Measurements from ENCODE around the gene CCDC85C.

Gene CCDC85C

DNA sequence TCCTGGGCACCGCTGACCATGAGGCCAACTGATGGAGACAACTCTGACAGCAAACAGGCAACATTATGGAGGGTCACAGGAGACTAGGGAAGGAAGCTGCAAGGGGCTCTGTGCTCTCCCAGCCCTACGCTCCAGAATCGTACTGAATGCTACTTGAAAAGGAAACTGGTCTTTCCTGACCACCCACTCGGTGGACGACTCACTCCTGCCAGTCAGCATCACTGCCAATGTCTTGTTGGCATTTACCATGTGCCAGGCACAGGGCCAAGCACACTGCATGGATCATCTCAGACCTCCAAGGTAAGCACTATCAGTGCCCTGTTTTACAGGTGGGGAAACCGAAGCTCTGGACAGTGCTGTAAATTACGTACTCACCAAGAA, 38.0 kb downstream of the CCDC85C start:
- TF ChIP-seq TCF12 (IDR thresholded peaks at IDR 0.05; ENCODE audit: low read depth), result no peak
- TF ChIP-seq NFIC (IDR thresholded peaks at IDR 0.05), result 0 out of 2 replicates have a peak, but pooled peaks have one; percentile 7
- TF ChIP-seq, protein P1, sequence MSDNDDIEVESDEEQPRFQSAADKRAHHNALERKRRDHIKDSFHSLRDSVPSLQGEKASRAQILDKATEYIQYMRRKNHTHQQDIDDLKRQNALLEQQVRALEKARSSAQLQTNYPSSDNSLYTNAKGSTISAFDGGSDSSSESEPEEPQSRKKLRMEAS (IDR thresholded peaks at IDR 0.05), result peak; percentile 30; the same call in 1 of the 2 replicates

DNA sequence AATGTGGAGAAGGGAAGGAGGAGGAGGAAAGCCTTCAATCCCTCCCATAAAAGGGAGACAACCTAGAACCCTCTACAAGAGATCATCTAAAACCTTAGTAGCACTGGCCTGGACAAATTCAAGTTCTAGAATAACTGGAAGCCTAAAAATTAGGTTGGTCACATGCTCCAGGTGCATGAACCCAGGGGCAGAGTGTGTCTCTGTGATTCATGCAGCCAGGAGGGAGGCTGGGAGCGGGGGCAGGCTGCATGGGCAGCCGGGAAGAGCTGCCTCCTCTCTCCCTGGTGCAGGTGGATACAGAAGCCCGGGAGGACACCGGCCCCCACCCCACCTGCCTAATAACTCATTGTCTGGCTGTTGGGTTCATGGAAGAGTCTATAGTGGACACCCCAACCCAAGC, 38.6 kb downstream of the CCDC85C start:
- TF ChIP-seq, protein P2, sequence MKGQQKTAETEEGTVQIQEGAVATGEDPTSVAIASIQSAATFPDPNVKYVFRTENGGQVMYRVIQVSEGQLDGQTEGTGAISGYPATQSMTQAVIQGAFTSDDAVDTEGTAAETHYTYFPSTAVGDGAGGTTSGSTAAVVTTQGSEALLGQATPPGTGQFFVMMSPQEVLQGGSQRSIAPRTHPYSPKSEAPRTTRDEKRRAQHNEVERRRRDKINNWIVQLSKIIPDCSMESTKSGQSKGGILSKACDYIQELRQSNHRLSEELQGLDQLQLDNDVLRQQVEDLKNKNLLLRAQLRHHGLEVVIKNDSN (IDR thresholded peaks at IDR 0.05), result peak; percentile 51; the same call in 1 of the 2 replicates
- TF ChIP-seq, protein P3, sequence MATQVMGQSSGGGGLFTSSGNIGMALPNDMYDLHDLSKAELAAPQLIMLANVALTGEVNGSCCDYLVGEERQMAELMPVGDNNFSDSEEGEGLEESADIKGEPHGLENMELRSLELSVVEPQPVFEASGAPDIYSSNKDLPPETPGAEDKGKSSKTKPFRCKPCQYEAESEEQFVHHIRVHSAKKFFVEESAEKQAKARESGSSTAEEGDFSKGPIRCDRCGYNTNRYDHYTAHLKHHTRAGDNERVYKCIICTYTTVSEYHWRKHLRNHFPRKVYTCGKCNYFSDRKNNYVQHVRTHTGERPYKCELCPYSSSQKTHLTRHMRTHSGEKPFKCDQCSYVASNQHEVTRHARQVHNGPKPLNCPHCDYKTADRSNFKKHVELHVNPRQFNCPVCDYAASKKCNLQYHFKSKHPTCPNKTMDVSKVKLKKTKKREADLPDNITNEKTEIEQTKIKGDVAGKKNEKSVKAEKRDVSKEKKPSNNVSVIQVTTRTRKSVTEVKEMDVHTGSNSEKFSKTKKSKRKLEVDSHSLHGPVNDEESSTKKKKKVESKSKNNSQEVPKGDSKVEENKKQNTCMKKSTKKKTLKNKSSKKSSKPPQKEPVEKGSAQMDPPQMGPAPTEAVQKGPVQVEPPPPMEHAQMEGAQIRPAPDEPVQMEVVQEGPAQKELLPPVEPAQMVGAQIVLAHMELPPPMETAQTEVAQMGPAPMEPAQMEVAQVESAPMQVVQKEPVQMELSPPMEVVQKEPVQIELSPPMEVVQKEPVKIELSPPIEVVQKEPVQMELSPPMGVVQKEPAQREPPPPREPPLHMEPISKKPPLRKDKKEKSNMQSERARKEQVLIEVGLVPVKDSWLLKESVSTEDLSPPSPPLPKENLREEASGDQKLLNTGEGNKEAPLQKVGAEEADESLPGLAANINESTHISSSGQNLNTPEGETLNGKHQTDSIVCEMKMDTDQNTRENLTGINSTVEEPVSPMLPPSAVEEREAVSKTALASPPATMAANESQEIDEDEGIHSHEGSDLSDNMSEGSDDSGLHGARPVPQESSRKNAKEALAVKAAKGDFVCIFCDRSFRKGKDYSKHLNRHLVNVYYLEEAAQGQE (IDR thresholded peaks at IDR 0.05; ENCODE audit: low read depth), result no peak

DNA sequence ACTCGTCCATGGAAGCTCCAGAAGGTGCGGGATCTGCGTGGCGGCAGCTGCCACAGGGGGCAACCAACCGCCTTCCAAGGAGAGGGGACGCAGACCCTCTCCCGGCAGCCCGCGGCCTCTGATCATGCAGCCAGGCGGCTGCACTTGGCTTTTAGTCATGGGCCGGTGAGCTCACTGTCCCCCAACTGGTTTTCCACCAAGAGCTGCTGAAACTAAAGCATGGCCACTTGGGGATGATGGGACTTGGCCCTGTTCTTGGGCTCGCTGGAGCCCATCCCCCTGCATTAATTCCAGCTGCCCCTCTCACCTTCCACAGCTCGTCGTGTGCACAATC, 39.1 kb downstream of the CCDC85C start:
- no peak for TF ChIP-seq TAF1 (IDR thresholded peaks at IDR 0.05; ENCODE audit: low read depth)
- TF ChIP-seq TEAD4 (IDR thresholded peaks at IDR 0.05), result peak; percentile 7; the same call in 1 of the 2 replicates
- TF ChIP-seq, protein P1 (IDR thresholded peaks at IDR 0.05), result no peak
- TF ChIP-seq, protein P3 (IDR thresholded peaks at IDR 0.05; ENCODE audit: low read depth), result no peak
- no peak for TF ChIP-seq CEBPB (IDR thresholded peaks at IDR 0.05)
- no peak for TF ChIP-seq YY1 (IDR thresholded peaks at IDR 0.05; ENCODE audit: low read depth)
- TF ChIP-seq, protein P2 (IDR thresholded peaks at IDR 0.05), result no peak
- no peak for TF ChIP-seq EP300 (IDR thresholded peaks at IDR 0.05; ENCODE audit: borderline replicate concordance)
- no peak for TF ChIP-seq TCF12 (IDR thresholded peaks at IDR 0.05; ENCODE audit: low read depth)
- peak; percentile 87 for TF ChIP-seq ZBTB7A (IDR thresholded peaks at IDR 0.05; ENCODE audit: low read depth)
- TF ChIP-seq NFIC (IDR thresholded peaks at IDR 0.05), result peak; percentile 6; the same call in 1 of the 2 replicates
- no peak for TF ChIP-seq CREB1 (IDR thresholded peaks at IDR 0.05; ENCODE audit: low read depth)

DNA sequence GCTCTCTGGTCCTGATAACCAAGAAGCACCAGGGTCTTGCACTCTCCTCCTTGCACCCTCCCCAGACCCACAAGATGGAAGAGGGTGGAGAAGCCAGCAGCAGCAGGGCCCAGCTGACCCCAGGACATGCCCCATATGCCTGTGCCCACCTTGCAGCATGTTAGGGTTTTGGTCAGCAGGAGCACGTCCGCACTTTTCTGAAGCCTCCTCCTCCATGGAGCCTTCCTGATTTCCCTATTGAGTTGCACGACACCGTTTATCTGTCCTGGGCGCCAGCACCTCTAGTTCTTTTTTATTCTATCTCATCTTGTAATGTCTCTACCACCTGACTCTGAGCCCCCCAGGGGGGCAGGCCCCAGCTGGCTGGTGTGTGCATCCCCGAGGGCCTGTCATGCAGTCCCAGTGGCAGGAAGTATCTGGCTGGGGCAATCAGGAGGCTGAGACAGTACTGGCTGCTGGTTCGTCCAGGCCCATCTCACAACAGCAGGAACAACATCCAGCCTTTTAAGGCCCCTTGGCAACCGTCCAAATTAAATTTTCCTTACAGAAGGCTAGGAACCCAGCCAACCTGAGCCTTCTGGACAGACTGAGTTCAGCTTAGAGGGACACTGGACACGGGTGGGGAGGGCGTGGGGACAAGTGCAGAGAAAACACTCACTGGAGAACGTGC, 39.6 kb downstream of the CCDC85C start:
- no peak for TF ChIP-seq FOXM1 (IDR thresholded peaks at IDR 0.05; ENCODE audit: borderline replicate concordance, low read depth)
- TF ChIP-seq, protein P1 (IDR thresholded peaks at IDR 0.05), result no peak
- TF ChIP-seq TEAD4 (IDR thresholded peaks at IDR 0.05), result no peak
- peak; percentile 81; the same call in 1 of the 2 replicates for TF ChIP-seq NFIC (IDR thresholded peaks at IDR 0.05)

DNA sequence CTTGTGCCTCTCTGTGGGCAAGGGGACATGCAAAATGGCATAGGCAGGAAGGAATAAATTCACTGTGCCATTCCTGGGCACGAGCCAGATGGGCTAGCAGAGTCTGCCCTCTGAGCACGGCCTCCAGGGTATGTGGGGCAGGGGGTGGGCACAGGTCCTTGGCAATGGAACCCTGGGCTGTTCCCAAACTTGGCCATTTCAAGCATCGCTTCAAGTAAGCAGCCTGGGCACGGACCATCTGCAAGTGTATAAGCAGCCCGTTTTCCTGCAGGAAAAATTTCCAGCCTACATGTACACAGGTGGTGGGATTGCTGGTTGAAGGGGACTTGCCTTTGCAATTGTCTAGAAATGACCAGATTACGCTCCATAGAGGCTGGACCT, 40.3 kb downstream of the CCDC85C start:
- TF ChIP-seq TCF12 (IDR thresholded peaks at IDR 0.05; ENCODE audit: low read depth), result no peak
- TF ChIP-seq, protein P2 (IDR thresholded peaks at IDR 0.05), result no peak
- TF ChIP-seq YY1 (IDR thresholded peaks at IDR 0.05; ENCODE audit: low read depth), result no peak
- no peak for TF ChIP-seq NFIC (IDR thresholded peaks at IDR 0.05)
- TF ChIP-seq EGR1 (IDR thresholded peaks at IDR 0.05), result no peak
- TF ChIP-seq RAD21 (IDR thresholded peaks at IDR 0.05; ENCODE audit: low read depth), result no peak
- TF ChIP-seq CEBPB (IDR thresholded peaks at IDR 0.05), result no peak
- no peak for TF ChIP-seq FOXM1 (IDR thresholded peaks at IDR 0.05; ENCODE audit: borderline replicate concordance, low read depth)
- no peak for TF ChIP-seq EP300 (IDR thresholded peaks at IDR 0.05; ENCODE audit: borderline replicate concordance)
- TF ChIP-seq CREB1 (IDR thresholded peaks at IDR 0.05; ENCODE audit: low read depth), result no peak
- TF ChIP-seq ZBTB7A (IDR thresholded peaks at IDR 0.05; ENCODE audit: low read depth), result no peak
- TF ChIP-seq, protein P3 (IDR thresholded peaks at IDR 0.05; ENCODE audit: low read depth), result no peak
- no peak for TF ChIP-seq TAF1 (IDR thresholded peaks at IDR 0.05; ENCODE audit: low read depth)
- TF ChIP-seq, protein P1 (IDR thresholded peaks at IDR 0.05), result no peak
- TF ChIP-seq TEAD4 (IDR thresholded peaks at IDR 0.05), result no peak
